ENCODE results near the gene EHD4.

EHD4 gene

GRCh38 chr15:41913256-41913655 is 59.1 kb downstream of the EHD4 start:
- Histone ChIP-seq H3K27me3 (no peaks in the 10 kb centered on the region), H3K9me3 (no peaks in the 10 kb centered on the region), H3K4me3 (ENCODE audit: low read depth in 1 of 2, low read length in 1 of 2) (no peak overlapping the region), H3K4me1 (ENCODE audit: control insufficient read depth in 1 of 2, insufficient read depth in 1 of 2, low read depth in 1 of 2, low read length in 1 of 2) (peaks cover 12 to 19% of the 10 kb centered on the region in 2 experiments), H3K36me3 (peaks cover 25% of the 10 kb centered on the region), H3K27ac (no peak overlapping the region)
- no peak for TF ChIP-seq CTCF (IDR thresholded peaks at IDR 0.05)

GRCh38 chr15:41911691-41912345 is 60.5 kb downstream of the EHD4 start:
- Histone ChIP-seq H3K27ac (no peak overlapping the region), H3K27me3 (no peaks in the 10 kb centered on the region), H3K36me3 (peaks cover 33% of the 10 kb centered on the region), H3K4me1 (ENCODE audit: control insufficient read depth in 1 of 2, insufficient read depth in 1 of 2, low read depth in 1 of 2, low read length in 1 of 2) (peaks cover 12 to 19% of the 10 kb centered on the region in 2 experiments), H3K4me3 (ENCODE audit: low read depth in 1 of 2, low read length in 1 of 2) (no peak overlapping the region), H3K9me3 (no peaks in the 10 kb centered on the region)
- TF ChIP-seq CTCF (IDR thresholded peaks at IDR 0.05) = no peak

- Histone ChIP-seq H3K9me3 (no peaks in the 10 kb centered on the region), H3K4me1 (ENCODE audit: control insufficient read depth in 1 of 2, insufficient read depth in 1 of 2, low read depth in 1 of 2, low read length in 1 of 2) (no peaks in the 10 kb centered on the region), H3K36me3 (peaks cover 42% of the 10 kb centered on the region), H3K27ac (no peak overlapping the region), H3K27me3 (no peaks in the 10 kb centered on the region), H3K4me3 (ENCODE audit: low read depth in 1 of 2, low read length in 1 of 2) (no peak overlapping the region)
- no peak for TF ChIP-seq CTCF (IDR thresholded peaks at IDR 0.05)
These were observed 63.5 kb downstream of the EHD4 start for GRCh38 chr15:41908736-41909461.

- no peak for TF ChIP-seq CTCF (IDR thresholded peaks at IDR 0.05)
- no peaks in the 10 kb centered on the region for H3K9me3 ChIP-seq
- H3K4me3 ChIP-seq (ENCODE audit: low read depth in 1 of 2, low read length in 1 of 2) = no peak overlapping the region
- peaks cover 42% of the 10 kb centered on the region for H3K36me3 ChIP-seq
- H3K27ac ChIP-seq = no peak overlapping the region
- H3K4me1 ChIP-seq (ENCODE audit: control insufficient read depth in 1 of 2, insufficient read depth in 1 of 2, low read depth in 1 of 2, low read length in 1 of 2) = no peaks in the 10 kb centered on the region
- no peaks in the 10 kb centered on the region for H3K27me3 ChIP-seq
These were observed 65.2 kb downstream of the EHD4 start for GRCh38 chr15:41907141-41907540.

- no peak for TF ChIP-seq CTCF (IDR thresholded peaks at IDR 0.05)
- H3K9me3 ChIP-seq = no peaks in the 10 kb centered on the region
- H3K27me3 ChIP-seq = no peaks in the 10 kb centered on the region
- no peak overlapping the region for H3K27ac ChIP-seq
- no peaks in the 10 kb centered on the region for H3K4me1 ChIP-seq (ENCODE audit: control insufficient read depth in 1 of 2, insufficient read depth in 1 of 2, low read depth in 1 of 2, low read length in 1 of 2)
- H3K4me3 ChIP-seq (ENCODE audit: low read depth in 1 of 2, low read length in 1 of 2) = no peak overlapping the region
- H3K36me3 ChIP-seq = peaks cover 46% of the 10 kb centered on the region
These were observed 65.7 kb downstream of the EHD4 start for GRCh38 chr15:41906608-41907007.

Data from neutrophil (primary cell).